Left lung (tissue), 10 donors: ENCODE data around the gene PAK1. TPM values are rescaled to one million over a fixed set of nuclear protein-coding genes. Genes with fewer than 3 reads are reported as not detected.

ENCODE experiments used
- ATAC-seq: fragments of 200-7000 bp; cut with Tn5 transposase; one replicate; pipeline ENCODE4 v1.9.1; 2020; ENCODE audit warnings: moderate library complexity
- DNase-seq, 4 donors: peaks; one replicate each; pipeline ENCODE4 v3.0.0-alpha.2; 2013 to 2020
- H3K27ac ChIP-seq, 2 donors: fragments of 200-600 bp; sonication (generic) in 1 of 2; one replicate each; pipeline versions ENCODE4 v1.5.0 to v1.8.0; 2020 to 2021
- H3K27me3 ChIP-seq, 2 donors: fragments of 200-600 bp; sonication (generic) in 1 of 2; one replicate each; pipeline versions ENCODE4 v1.5.0 to v1.8.0; 2020 to 2021
- H3K36me3 ChIP-seq, 2 donors: fragments of 200-600 bp; sonication (generic) in 1 of 2; one replicate each; pipeline versions ENCODE4 v1.5.0 to v1.8.0; 2020 to 2021
- H3K4me1 ChIP-seq, 2 donors: fragments of 200-600 bp; one replicate each; pipeline ENCODE4 v1.8.0; 2021
- H3K4me3 ChIP-seq, 2 donors: fragments of 200-600 bp; sonication (generic) in 1 of 2; one replicate each; pipeline versions ENCODE4 v1.5.0 to v1.8.0; 2020 to 2021; ENCODE audit warnings: mild to moderate bottlenecking in 1 of 2
- H3K9me3 ChIP-seq, 2 donors: fragments of 200-600 bp; sonication (generic) in 1 of 2; one replicate each; pipeline versions ENCODE4 v1.5.0 to v1.8.0; 2020 to 2021
- CTCF ChIP-seq, 2 donors: fragments of 200-600 bp; sonication (generic) in 1 of 2; IDR thresholded peaks; one replicate each; pipeline versions ENCODE4 v1.5.0 to v1.8.0; 2021; ENCODE audit warnings: antibody characterized with exemption in 2 of 2
- intact Hi-C, 2 donors: fragments of 100-400 bp; cut with DNase I; formaldehyde crosslinking; loops; one replicate each; pipeline versions ENCODE4 v1.11.2 to v1.14.2; 2022
- polyA plus RNA-seq, 6 donors: library from polyadenylated mRNA; unstranded; fragments of 120-200 nt; gene quantifications; one replicate each; pipeline ENCODE4 v1.2.1, GENCODE V29; 2013; ENCODE audit not compliant: insufficient read length in 6 of 6
- total RNA-seq, 2 donors: library from RNA; stranded (reverse); fragmentation: NEBNext Ultra II Directional; extraction: Animal tissue kit (Norgen Biotek cat#: 25700); gene quantifications; one replicate each; pipeline ENCODE4 v1.2.1, GENCODE V29; 2021
- donor health status: DM: no; HTN: yes; CAD: no.
- donor health status: DM: no; HTN: no; CAD: no.

The PAK1 gene
- total and polyA plus RNA-seq, 8 donors: 32.4 to 61.4 (median 51.4) TPM

DNA sequence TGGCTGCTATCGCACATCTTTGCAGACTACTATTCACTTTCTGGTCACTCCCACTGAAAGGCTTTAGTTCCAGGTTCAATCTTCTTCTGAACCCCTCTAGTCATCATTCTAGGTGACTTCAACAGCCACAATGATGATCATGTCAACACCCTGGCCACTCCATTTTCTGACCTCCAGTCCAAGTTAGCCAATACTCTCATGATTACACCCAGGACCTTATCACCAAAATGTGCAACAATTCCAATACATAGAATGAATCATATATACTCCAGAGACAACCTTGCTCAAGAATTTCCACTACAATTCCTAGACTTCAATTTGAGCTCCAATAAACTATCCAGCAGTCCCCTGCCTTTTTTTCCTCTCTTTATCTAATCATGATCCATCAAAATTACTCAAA, 70.7 kb downstream of the PAK1 start:
- Histone ChIP-seq H3K36me3 (no peaks in the 10 kb centered on the region), H3K27me3 (no peaks in the 10 kb centered on the region)
- intact Hi-C loops: no loop called here

GRCh38 chr11:77402218-77402556, 71.7 kb downstream of the PAK1 start:
- TF ChIP-seq CTCF (IDR thresholded peaks at IDR 0.05): no peak
- H3K36me3 ChIP-seq: no peaks in the 10 kb centered on the region
- DNase-seq (no peak), ATAC-seq (no peak)
- H3K4me3 ChIP-seq: no peak overlapping the region
- no peaks in the 10 kb centered on the region for H3K9me3 ChIP-seq
- intact Hi-C loops: no loop called here
- H3K4me1 ChIP-seq: peaks cover 0 to 25% of the 10 kb centered on the region in 2 donors
- H3K27me3 ChIP-seq: no peaks in the 10 kb centered on the region
- peak overlapping the region in 1 of 2 donors; percentile 55 for H3K27ac ChIP-seq

More for the DNA sequence above, 70.7 kb downstream of the PAK1 start:
- H3K4me3 ChIP-seq: no peak overlapping the region
- TF ChIP-seq CTCF (IDR thresholded peaks at IDR 0.05): no peak
- peaks cover 0 to 35% of the 10 kb centered on the region in 2 donors for H3K4me1 ChIP-seq
- ATAC-seq: no peak
- no peaks in the 10 kb centered on the region for H3K9me3 ChIP-seq
- DNase-seq: no peak
- peak overlapping the region in 1 of 2 donors; percentile 55 for H3K27ac ChIP-seq

DNA sequence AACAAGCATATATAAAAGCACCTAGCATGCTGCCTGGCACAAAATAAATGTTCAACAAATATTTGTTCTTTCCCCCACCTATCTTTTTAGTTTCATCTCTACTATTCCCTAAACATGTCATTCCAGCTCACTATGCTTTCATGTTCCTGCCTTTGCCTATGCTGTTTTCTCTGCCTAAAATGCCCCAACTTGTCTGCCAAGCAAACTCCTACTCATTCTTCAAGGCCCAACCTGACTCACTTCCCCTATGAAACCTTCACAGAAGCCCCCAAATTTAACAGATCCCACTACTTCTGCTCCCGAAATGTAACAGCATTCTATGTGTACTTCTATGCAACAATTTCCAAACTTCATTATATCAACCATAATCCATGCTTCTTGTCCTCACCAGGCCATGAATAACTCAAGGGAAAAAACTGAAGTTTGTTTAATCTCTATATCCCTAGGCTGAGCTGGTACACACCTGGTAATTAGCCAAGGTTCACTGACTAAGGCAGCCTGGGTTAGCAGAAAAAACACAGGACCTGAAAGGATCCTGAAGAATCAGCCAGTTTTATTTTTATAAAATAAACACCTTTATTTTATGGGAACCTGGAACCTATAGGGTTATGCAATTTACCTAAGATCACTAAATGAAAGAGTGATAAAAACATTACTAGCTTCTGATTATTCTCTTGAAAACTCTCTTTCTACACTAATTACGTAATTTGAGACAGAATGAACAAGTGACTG, 72.2 kb downstream of the PAK1 start:
- Histone ChIP-seq H3K4me1 (peaks cover 0 to 20% of the 10 kb centered on the region in 2 donors), H3K27ac (peak overlapping the region in 1 of 2 donors; percentile 55), H3K27me3 (no peaks in the 10 kb centered on the region), H3K36me3 (no peaks in the 10 kb centered on the region), H3K4me3 (no peak overlapping the region), H3K9me3 (no peaks in the 10 kb centered on the region)
- DNase-seq: no peak
- intact Hi-C loops: no loop called here
- no peak for TF ChIP-seq CTCF (IDR thresholded peaks at IDR 0.05)
- no peak for ATAC-seq

GRCh38 chr11:77400775-77401449, 73.0 kb downstream of the PAK1 start:
- no peak overlapping the region for H3K4me3 ChIP-seq
- no peaks in the 10 kb centered on the region for H3K27me3 ChIP-seq
- intact Hi-C loops: no loop called here
- TF ChIP-seq CTCF (IDR thresholded peaks at IDR 0.05): no peak
- no peak for ATAC-seq
- H3K9me3 ChIP-seq: no peaks in the 10 kb centered on the region
- peak overlapping the region in 1 of 2 donors; percentile 55 for H3K27ac ChIP-seq
- H3K4me1 ChIP-seq: peaks cover 0 to 17% of the 10 kb centered on the region in 2 donors
- no peaks in the 10 kb centered on the region for H3K36me3 ChIP-seq
- no peak for DNase-seq

DNA sequence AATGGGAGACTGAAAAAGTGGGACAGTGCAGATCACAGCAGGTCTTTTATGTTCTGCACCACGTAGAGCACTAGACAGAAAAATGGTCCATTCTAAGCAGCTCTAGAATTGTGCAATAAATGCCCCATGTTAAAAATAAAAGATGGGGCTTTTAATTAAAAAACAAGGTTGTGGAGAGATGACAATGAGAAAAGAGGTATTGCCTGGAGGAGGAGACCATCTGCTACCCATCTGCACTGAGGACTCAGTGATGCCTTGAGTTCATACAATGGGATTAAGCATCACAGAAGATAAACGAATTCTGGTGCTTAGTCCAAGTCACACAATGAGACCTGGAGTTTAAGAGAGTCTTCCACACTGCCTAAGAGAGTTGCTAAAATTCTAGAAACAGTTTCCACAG, 73.6 kb downstream of the PAK1 start:
- Histone ChIP-seq H3K9me3 (no peaks in the 10 kb centered on the region), H3K27ac (no peak overlapping the region), H3K4me1 (peaks cover 0 to 17% of the 10 kb centered on the region in 2 donors), H3K27me3 (no peaks in the 10 kb centered on the region), H3K4me3 (no peak overlapping the region), H3K36me3 (no peaks in the 10 kb centered on the region)
- intact Hi-C loops: no loop called here
- no peak for DNase-seq
- TF ChIP-seq CTCF (IDR thresholded peaks at IDR 0.05): no peak
- ATAC-seq: no peak
